ENCODE data around the gene TCHHL1.

The TCHHL1 gene

DNA sequence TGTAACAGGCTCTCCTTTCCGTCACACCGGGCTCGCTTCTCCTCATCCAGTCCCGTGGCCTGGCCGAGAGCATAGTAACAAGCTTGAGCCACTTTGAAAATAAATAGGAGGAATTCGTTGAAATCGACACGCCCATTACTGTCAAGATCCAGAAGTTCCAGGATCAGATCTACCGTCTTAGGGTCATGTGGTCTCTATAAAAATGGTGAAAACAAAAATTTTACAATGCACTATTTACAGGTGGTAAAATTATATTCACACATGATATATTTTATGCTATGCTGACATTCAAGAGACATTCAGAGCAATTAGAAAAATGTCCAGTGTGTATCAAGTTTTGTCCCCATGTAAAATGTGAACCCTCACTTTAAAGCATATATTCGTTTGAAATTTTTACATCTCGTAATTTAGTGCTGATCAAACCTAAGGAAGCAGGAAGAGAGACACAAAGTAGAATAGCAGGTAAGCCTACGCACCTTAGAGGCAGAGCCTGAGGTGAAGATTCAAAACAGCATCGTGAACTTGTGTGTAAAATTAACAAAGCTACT lies 24.1 kb upstream of the TCHHL1 start:
- no peak for DNase-seq (ENCODE audit: low read depth in 1 of 2, low spot score in 1 of 2)
- Histone ChIP-seq H3K4me3 (replicated peaks; ENCODE audit: insufficient read depth, low read length) (no peak overlapping the region), H3K27ac (replicated peaks) (no peak overlapping the region), H3K27me3 (ENCODE audit: insufficient read depth, poor library complexity, severe bottlenecking) (peaks cover 47% of the 10 kb centered on the region)
- no peak for TF ChIP-seq POLR2AphosphoS5 (IDR thresholded peaks at IDR 0.05; ENCODE audit: low read depth)
- TF ChIP-seq GABPA (IDR thresholded peaks at IDR 0.05; ENCODE audit: low read depth) = no peak
- TF ChIP-seq, protein P1, sequence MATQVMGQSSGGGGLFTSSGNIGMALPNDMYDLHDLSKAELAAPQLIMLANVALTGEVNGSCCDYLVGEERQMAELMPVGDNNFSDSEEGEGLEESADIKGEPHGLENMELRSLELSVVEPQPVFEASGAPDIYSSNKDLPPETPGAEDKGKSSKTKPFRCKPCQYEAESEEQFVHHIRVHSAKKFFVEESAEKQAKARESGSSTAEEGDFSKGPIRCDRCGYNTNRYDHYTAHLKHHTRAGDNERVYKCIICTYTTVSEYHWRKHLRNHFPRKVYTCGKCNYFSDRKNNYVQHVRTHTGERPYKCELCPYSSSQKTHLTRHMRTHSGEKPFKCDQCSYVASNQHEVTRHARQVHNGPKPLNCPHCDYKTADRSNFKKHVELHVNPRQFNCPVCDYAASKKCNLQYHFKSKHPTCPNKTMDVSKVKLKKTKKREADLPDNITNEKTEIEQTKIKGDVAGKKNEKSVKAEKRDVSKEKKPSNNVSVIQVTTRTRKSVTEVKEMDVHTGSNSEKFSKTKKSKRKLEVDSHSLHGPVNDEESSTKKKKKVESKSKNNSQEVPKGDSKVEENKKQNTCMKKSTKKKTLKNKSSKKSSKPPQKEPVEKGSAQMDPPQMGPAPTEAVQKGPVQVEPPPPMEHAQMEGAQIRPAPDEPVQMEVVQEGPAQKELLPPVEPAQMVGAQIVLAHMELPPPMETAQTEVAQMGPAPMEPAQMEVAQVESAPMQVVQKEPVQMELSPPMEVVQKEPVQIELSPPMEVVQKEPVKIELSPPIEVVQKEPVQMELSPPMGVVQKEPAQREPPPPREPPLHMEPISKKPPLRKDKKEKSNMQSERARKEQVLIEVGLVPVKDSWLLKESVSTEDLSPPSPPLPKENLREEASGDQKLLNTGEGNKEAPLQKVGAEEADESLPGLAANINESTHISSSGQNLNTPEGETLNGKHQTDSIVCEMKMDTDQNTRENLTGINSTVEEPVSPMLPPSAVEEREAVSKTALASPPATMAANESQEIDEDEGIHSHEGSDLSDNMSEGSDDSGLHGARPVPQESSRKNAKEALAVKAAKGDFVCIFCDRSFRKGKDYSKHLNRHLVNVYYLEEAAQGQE (IDR thresholded peaks at IDR 0.05; ENCODE audit: insufficient replicate concordance, low read depth) = no peak
- TF ChIP-seq, protein P2, sequence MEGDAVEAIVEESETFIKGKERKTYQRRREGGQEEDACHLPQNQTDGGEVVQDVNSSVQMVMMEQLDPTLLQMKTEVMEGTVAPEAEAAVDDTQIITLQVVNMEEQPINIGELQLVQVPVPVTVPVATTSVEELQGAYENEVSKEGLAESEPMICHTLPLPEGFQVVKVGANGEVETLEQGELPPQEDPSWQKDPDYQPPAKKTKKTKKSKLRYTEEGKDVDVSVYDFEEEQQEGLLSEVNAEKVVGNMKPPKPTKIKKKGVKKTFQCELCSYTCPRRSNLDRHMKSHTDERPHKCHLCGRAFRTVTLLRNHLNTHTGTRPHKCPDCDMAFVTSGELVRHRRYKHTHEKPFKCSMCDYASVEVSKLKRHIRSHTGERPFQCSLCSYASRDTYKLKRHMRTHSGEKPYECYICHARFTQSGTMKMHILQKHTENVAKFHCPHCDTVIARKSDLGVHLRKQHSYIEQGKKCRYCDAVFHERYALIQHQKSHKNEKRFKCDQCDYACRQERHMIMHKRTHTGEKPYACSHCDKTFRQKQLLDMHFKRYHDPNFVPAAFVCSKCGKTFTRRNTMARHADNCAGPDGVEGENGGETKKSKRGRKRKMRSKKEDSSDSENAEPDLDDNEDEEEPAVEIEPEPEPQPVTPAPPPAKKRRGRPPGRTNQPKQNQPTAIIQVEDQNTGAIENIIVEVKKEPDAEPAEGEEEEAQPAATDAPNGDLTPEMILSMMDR (IDR thresholded peaks at IDR 0.05; ENCODE audit: insufficient read depth, low read length) = no peak
- no peak for TF ChIP-seq SPI1 (IDR thresholded peaks at IDR 0.05; ENCODE audit: borderline replicate concordance, low read depth)

DNA sequence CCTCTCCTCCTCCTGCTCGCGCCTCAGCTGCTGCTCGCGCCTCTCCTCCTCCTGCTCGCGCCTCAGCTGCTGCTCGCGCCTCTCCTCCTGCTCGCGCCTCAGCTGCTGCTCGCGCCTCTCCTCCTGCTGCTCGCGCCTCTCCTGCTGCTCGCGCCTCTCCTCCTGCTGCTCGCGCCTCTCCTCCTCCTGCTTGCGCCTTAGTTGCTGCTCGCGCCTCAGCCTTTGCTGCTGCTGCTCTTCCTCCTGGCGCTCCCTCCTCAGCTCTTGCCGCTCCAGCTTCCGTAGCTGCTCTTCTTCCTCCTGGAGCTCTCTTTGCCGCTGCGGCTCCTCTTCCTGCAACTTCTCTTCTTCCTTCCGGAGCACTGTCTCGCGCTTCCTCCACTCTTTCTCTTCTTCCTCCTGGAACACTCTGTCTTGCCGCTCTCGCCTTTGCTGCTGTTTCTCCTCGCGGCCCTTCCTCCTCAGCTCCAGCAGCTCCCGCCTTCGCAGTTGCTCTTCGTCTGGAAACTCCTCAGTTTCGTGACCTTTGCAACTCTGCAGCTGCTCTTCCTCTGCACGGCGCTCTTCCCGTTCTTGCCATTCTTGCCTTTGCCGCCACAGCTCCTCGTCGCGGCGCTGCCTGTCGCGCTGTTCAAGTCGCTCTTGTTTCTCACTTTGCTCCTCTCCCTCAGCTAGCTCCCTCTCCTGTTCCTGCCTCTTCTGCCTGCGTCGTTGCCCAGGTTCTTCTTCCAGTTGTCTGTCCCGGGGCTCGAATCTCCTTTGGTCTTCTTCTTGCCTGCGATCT lies 23.4 kb upstream of the TCHHL1 start:
- 0 out of 2 replicates have a peak, but pooled peaks have one; percentile 41 for TF ChIP-seq POLR2AphosphoS5 (IDR thresholded peaks at IDR 0.05; ENCODE audit: low read depth)
- TF ChIP-seq, protein P2 (IDR thresholded peaks at IDR 0.05; ENCODE audit: insufficient read depth, low read length) = no peak
- peak in 1 of 2 experiments; percentile 51 for DNase-seq (ENCODE audit: low read depth in 1 of 2, low spot score in 1 of 2)
- peaks cover 52% of the 10 kb centered on the region for H3K27me3 ChIP-seq (ENCODE audit: insufficient read depth, poor library complexity, severe bottlenecking)
- peak overlapping the region; percentile 17 for H3K4me3 ChIP-seq (replicated peaks; ENCODE audit: insufficient read depth, low read length)
- no peak overlapping the region for H3K27ac ChIP-seq (replicated peaks)

DNA sequence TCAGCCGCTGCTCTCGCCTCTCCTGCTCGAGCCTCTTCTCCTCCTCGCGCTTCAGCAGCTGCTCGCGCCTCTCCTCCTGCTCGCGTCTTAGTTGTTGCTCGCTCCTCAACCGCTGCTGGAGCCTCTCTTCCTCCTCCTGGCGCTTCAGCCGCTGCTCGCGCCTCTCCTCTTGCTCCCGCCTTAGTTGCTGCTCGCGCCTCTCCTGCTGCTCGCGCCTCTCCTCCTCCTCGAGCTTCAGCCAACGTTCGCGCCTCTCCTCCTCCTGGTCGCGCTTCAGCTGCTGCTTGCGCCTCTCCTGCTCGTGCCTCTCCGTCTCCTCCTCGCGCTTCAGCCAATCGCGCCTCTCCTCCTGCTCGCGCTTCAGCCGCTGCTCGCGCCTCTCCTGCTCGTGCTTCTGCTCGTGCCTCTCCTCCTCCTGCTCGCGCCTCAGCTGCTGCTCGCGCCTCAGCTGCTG lies 22.7 kb upstream of the TCHHL1 start:
- Histone ChIP-seq H3K4me3 (replicated peaks; ENCODE audit: insufficient read depth, low read length) (peak overlapping the region; percentile 42; the same call in 1 of the 2 replicates), H3K27ac (replicated peaks) (no peak overlapping the region), H3K27me3 (ENCODE audit: insufficient read depth, poor library complexity, severe bottlenecking) (peaks cover 55% of the 10 kb centered on the region)
- peak; percentile 52 to 57 for DNase-seq (ENCODE audit: low read depth in 1 of 2, low spot score in 1 of 2)
- TF ChIP-seq POLR2AphosphoS5 (IDR thresholded peaks at IDR 0.05; ENCODE audit: low read depth) = peak; percentile 46
- TF ChIP-seq, protein P2 (IDR thresholded peaks at IDR 0.05; ENCODE audit: insufficient read depth, low read length) = no peak

DNA sequence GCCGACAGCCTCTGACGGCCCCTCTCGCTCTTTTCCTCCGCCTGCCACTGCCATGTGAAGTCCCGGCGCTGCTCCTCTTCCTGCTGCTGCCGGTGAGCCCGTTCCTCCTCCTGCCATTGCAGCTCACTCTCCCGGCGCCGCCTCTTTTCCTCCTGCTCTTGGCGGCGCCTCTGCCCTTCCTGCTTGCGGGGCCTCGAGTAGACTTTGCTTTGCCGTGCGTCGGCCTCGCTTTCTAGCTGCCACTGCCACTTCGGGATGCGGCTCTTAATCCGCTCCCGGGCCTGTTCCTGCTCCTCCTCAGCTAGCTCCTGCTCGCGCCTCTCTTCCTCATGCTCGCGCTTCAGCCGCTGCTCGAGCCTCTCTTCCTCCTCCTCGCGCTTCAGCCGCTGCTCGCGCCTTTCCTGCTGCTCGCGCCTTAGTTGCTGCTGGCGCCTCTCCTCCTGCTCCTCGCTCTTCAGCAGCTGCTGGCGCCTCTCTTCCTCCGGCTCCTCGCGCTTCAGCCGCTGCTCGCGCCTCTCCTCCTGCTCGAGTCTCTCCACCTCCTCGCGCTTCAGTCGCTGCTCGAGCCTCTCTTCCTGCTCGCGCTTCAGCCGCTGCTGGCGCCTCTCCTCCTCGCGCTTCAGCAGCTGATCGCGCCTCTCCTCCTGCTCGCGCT lies 22.1 kb upstream of the TCHHL1 start:
- 0 out of 2 replicates have a peak overlapping the region, but pooled peaks have one; percentile 11 for H3K27ac ChIP-seq (replicated peaks)
- TF ChIP-seq POLR2AphosphoS5 (IDR thresholded peaks at IDR 0.05; ENCODE audit: low read depth) (no peak), GABPA (IDR thresholded peaks at IDR 0.05; ENCODE audit: low read depth) (no peak), SPI1 (IDR thresholded peaks at IDR 0.05; ENCODE audit: borderline replicate concordance, low read depth) (no peak)
- TF ChIP-seq, protein P2 (IDR thresholded peaks at IDR 0.05; ENCODE audit: insufficient read depth, low read length) = no peak
- TF ChIP-seq, protein P1 (IDR thresholded peaks at IDR 0.05; ENCODE audit: insufficient replicate concordance, low read depth) = no peak
- H3K4me3 ChIP-seq (replicated peaks; ENCODE audit: insufficient read depth, low read length) = peak overlapping the region; percentile 42
- peak; percentile 61 to 63 for DNase-seq (ENCODE audit: low read depth in 1 of 2, low spot score in 1 of 2)
- H3K27me3 ChIP-seq (ENCODE audit: insufficient read depth, poor library complexity, severe bottlenecking) = peaks cover 55% of the 10 kb centered on the region
